HG02981 (cell line): ENCODE measurements around the gene JSRP1.

Experiments used
- ATAC-seq: cut with Tn5 transposase; IDR thresholded peaks from one replicate; pipeline ENCODE4 v1.9.1; 2021; ENCODE audit warnings: mild to moderate bottlenecking, moderate library complexity; ENCODE audit not compliant: unreplicated experiment

JSRP1 gene

GRCh38 chr19:2232286-2233151, 23.7 kb downstream of the JSRP1 start:
- ATAC-seq, result no peak

- no peak for ATAC-seq
Observed at GRCh38 chr19:2231621-2232221, 24.5 kb downstream of the JSRP1 start.

- no peak for ATAC-seq
Observed at GRCh38 chr19:2230807-2231533, 25.2 kb downstream of the JSRP1 start.

- ATAC-seq, result no peak
Observed at GRCh38 chr19:2230033-2230531, 26.1 kb downstream of the JSRP1 start.

GRCh38 chr19:2229103-2230032, 26.8 kb downstream of the JSRP1 start:
- no peak for ATAC-seq

GRCh38 chr19:2228157-2229030, 27.8 kb downstream of the JSRP1 start:
- no peak for ATAC-seq

GRCh38 chr19:2227415-2228156, 28.6 kb downstream of the JSRP1 start:
- no peak for ATAC-seq

- no peak for ATAC-seq
Observed at GRCh38 chr19:2226840-2227360, 29.3 kb downstream of the JSRP1 start.

GRCh38 chr19:2226051-2226839, 30.0 kb downstream of the JSRP1 start:
- ATAC-seq, result no peak

GRCh38 chr19:2225415-2226050, 30.7 kb downstream of the JSRP1 start:
- no peak for ATAC-seq

GRCh38 chr19:2224754-2225349, 31.4 kb downstream of the JSRP1 start:
- no peak for ATAC-seq

- ATAC-seq, result peak; percentile 64
Observed at GRCh38 chr19:2223959-2224358, 32.3 kb downstream of the JSRP1 start.

- ATAC-seq, result no peak
Observed at GRCh38 chr19:2223391-2223790, 32.8 kb downstream of the JSRP1 start.

GRCh38 chr19:2221918-2222317, 34.3 kb downstream of the JSRP1 start:
- no peak for ATAC-seq

GRCh38 chr19:2221250-2221831, 34.9 kb downstream of the JSRP1 start:
- no peak for ATAC-seq

GRCh38 chr19:2219726-2220125, 36.5 kb downstream of the JSRP1 start:
- ATAC-seq, result no peak

GRCh38 chr19:2217591-2217990, 38.6 kb downstream of the JSRP1 start:
- no peak for ATAC-seq
